Activated CD4-positive, alpha-beta T cell treated with anti-CD3 and anti-CD28 coated beads, Interleukin-2, amount 10 ng/mL, durations not matched to agents 7 days and 5 days (primary cell): Measurements from ENCODE around the gene LRRC4C. TPM values are rescaled to one million over a fixed set of nuclear protein-coding genes. Genes with fewer than 3 reads are reported as not detected.

Source experiments
- CTCF ChIA-PET: fragments of 350-600 bp; sonication (Branson Sonifier 250); formaldehyde crosslinking; loops from one replicate; lab custom pipeline; 2021; ENCODE audit warnings: antibody characterized with exemption; lab: Charles Lee
- POLR2A ChIA-PET: fragments of 350-600 bp; sonication (Branson Sonifier 250); formaldehyde crosslinking; loops from one replicate; lab custom pipeline; 2021; ENCODE audit warnings: antibody characterized with exemption; lab: Charles Lee
- DNase-seq: peaks from one replicate; pipeline ENCODE4 v3.0.0-alpha.2; 2020
- H3K27ac Mint-ChIP-seq: one replicate; pipeline ENCODE4 v1.8.0; 2021; ENCODE audit warnings: mild to moderate bottlenecking, moderate library complexity, mixed read lengths
- H3K27me3 Mint-ChIP-seq: one replicate; pipeline ENCODE4 v1.8.0; 2021; ENCODE audit warnings: mixed read lengths
- H3K36me3 Mint-ChIP-seq: one replicate; pipeline ENCODE4 v1.8.0; 2021; ENCODE audit warnings: low read depth, mixed read lengths
- H3K4me1 Mint-ChIP-seq: one replicate; pipeline ENCODE4 v1.8.0; 2021; ENCODE audit warnings: mixed read lengths
- H3K4me3 Mint-ChIP-seq: one replicate; pipeline ENCODE4 v1.8.0; 2021; ENCODE audit warnings: mild to moderate bottlenecking, moderate library complexity, mixed read lengths
- H3K9me3 Mint-ChIP-seq: one replicate; pipeline ENCODE4 v1.8.0; 2021; ENCODE audit warnings: mixed read lengths
- total RNA-seq, 2 experiments: library from RNA; stranded (reverse); gene quantifications; one replicate each; pipeline ENCODE4 v1.2.3, GENCODE V29; 2021

Gene LRRC4C
- total RNA-seq, 2 experiments from 2014 or later = not detected

DNA sequence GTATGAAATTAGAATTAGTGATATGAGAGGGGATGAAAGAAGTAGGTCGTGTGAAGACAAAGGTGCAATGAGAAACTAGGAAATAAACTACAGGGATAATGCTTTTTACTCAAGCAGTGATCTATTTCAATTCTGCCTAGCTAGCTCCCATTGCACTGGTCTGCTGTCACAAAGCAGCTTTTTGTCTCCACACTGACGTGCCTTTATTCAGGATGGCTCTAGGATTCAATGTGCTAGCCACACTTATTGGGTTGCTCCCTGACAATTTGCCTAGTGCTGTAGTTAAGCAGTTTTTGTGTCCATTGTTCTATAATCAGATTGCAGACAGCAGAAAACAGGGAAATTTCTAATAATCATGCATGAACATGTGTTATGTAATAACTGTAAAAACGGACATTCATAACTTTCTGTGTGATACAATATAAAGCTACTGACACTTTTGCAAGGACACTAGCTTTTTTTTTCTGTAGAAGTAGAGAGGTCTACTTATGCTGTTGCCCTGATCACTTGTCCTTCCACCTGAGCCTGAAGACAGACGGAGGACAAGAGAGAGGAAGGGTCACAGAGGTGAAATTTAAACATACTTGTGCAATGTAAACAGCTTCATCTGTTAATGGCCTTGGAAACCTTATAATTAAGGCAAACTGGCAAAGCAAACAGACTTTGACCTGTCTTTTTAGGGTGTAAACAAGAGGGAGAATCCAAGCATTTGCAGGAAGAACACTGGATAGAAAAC lies 269.6 kb downstream of the LRRC4C start:
- Mint-ChIP-seq H3K36me3 (no peaks in the 10 kb centered on the region), H3K27ac (no peak overlapping the region), H3K9me3 (peaks cover 12% of the 10 kb centered on the region), H3K4me1 (no peaks in the 10 kb centered on the region), H3K27me3 (no peaks in the 10 kb centered on the region), H3K4me3 (no peak overlapping the region)
- ChIA-PET POLR2A (interaction anchor here (0.6 kb wide), 1 partner anchor 73 kb away, joined by 3 read pairs; no protein-coding TSS in a partner anchor), CTCF (no interaction called here)
- DNase-seq = no peak

DNA sequence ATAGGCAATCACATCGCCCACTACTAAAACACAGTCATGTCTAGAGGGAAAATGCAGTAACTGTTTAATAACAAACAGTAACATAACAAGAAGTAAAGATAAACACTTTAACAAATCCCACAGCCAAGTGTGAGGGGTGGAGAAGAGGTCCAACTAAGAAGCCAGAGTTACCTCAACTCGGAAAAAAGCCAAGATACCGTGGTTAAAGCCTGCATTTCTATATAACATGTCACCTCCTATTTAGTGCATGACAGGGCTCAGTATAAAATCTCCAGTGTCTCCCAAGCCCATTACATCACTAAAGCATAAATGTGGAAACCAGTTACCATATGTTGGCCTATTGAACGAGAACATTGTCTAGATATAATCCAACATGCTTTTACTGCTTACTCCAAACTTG lies 281.7 kb downstream of the LRRC4C start:
- Mint-ChIP-seq H3K4me3 (no peak overlapping the region), H3K4me1 (no peaks in the 10 kb centered on the region), H3K36me3 (no peaks in the 10 kb centered on the region), H3K27me3 (no peaks in the 10 kb centered on the region), H3K27ac (no peak overlapping the region), H3K9me3 (peaks cover 18% of the 10 kb centered on the region)
- ChIA-PET POLR2A (no interaction called here), CTCF (no interaction called here)
- no peak for DNase-seq

DNA sequence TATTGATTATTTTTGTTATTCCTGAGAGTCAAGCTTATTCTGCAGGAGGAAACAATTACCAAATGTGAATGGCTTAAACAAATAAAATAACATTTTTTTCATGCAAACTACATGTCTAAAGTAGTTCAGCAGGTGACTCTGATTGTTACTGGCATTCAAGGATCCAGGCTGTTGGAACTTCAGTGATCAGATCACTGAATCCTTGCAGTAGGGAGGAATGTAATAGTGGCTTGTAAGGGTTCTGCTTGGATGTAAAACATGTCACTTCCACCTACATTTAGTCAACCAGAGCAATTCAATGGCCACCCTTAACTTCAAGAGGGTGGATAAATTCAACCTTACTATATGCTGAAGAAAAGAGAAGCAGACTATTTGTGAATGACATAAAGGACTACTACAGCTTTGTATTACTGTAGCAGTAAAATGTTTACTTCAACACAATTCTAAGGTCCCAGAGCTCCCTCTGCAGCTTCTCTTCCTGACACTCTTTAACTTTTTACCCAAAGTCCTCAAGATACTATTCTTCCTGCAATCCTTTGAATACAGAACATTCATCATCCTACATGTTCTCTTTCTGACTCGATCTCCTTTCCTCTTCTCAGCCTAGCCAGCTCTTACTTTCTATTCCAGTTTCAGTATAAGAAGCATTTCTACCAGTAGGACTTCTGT lies 284.0 kb downstream of the LRRC4C start:
- H3K4me1 Mint-ChIP-seq = no peaks in the 10 kb centered on the region
- POLR2A ChIA-PET = no interaction called here
- H3K27ac Mint-ChIP-seq = no peak overlapping the region
- H3K36me3 Mint-ChIP-seq = no peaks in the 10 kb centered on the region
- CTCF ChIA-PET = no interaction called here
- no peak for DNase-seq
- peaks cover 19% of the 10 kb centered on the region for H3K9me3 Mint-ChIP-seq
- H3K27me3 Mint-ChIP-seq = no peaks in the 10 kb centered on the region
- no peak overlapping the region for H3K4me3 Mint-ChIP-seq

DNA sequence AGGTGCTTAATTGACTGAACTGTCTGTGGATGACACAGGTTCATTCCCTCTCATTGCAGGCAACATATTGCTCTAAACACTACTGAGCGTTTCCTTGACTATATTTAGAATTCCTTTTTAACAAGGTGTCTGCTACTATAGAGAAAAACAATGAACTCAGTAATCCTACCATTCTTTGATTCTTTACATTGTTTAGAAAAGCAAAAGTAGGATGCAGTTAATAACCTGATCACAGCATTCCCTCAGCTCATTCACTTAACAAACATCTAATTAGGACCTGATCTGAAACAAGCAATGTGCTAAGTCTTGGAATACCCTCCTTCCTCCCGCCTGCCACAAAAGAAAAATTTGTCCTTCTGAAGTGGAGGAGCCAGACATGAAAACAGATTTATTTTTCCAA lies 313.1 kb downstream of the LRRC4C start:
- Mint-ChIP-seq H3K27ac (no peak overlapping the region), H3K27me3 (no peaks in the 10 kb centered on the region), H3K4me1 (no peaks in the 10 kb centered on the region), H3K9me3 (peaks cover 20% of the 10 kb centered on the region), H3K4me3 (no peak overlapping the region), H3K36me3 (no peaks in the 10 kb centered on the region)
- ChIA-PET CTCF (no interaction called here), POLR2A (no interaction called here)
- DNase-seq = no peak

DNA sequence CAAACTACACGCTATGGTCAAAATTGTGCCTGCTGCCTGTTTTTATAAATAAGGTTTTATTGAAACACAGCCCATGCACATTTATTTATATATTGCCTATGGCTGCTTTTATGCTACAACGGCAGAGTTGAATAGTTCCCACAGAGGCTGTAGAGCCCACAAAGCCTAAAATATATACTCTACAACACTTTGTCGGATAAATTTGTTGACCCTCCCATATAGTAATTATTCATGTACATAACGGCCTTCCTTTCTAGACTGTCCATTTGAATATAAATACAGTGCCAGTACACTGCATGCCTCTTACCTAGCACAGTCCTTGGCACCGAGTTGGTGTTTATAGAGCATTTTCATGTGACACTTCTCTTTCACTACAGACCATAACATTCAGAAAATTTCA lies 314.0 kb downstream of the LRRC4C start:
- Mint-ChIP-seq H3K4me3 (no peak overlapping the region), H3K4me1 (no peaks in the 10 kb centered on the region), H3K9me3 (peaks cover 20% of the 10 kb centered on the region), H3K27me3 (no peaks in the 10 kb centered on the region), H3K27ac (no peak overlapping the region), H3K36me3 (no peaks in the 10 kb centered on the region)
- no peak for DNase-seq
- ChIA-PET POLR2A (no interaction called here), CTCF (no interaction called here)

DNA sequence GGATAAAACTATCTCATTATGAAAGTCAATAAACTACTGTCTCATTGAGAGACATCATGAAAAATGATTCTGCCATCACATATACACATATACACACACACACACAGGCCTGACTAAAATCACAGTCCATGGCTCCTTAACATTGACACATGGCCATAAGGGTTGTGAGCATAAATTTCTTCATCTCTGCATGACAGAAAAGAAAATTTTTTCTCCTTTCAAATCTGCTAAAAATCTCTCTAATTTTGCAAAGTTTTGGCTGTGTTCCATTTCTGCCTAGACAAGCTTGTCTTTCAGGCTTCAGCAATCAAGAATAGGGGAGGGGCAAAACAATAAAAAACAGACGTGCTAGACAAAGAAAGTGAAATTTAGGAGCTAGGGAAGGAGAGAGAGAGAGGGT lies 324.5 kb downstream of the LRRC4C start:
- H3K27me3 Mint-ChIP-seq = no peaks in the 10 kb centered on the region
- no peak for DNase-seq
- ChIA-PET CTCF (no interaction called here), POLR2A (no interaction called here)
- H3K4me1 Mint-ChIP-seq = no peaks in the 10 kb centered on the region
- H3K9me3 Mint-ChIP-seq = peaks cover 6% of the 10 kb centered on the region
- no peaks in the 10 kb centered on the region for H3K36me3 Mint-ChIP-seq
- H3K4me3 Mint-ChIP-seq = no peak overlapping the region
- H3K27ac Mint-ChIP-seq = no peak overlapping the region

DNA sequence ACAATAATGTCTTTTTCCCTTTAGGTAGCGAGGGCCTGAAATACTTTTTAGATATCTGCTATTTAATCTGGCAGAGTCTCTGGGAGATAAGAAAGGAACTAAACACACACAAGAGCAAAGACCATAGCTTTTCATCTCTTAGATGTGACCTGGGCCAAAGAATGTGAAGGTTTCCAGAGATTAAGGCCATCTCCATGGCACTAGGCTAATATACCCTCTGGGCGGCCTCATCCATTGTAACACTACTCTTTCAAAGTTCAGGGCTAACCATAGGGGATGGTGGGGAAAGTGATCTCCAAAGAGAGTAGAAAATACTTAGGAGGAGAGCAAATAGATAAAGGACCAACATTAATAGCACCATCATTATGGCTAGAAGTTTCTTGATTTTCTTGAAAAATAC lies 326.4 kb downstream of the LRRC4C start:
- Mint-ChIP-seq H3K4me1 (no peaks in the 10 kb centered on the region), H3K27me3 (no peaks in the 10 kb centered on the region), H3K4me3 (no peak overlapping the region), H3K36me3 (no peaks in the 10 kb centered on the region), H3K27ac (no peak overlapping the region), H3K9me3 (peaks cover 6% of the 10 kb centered on the region)
- POLR2A ChIA-PET = no interaction called here
- DNase-seq = no peak
- CTCF ChIA-PET = no interaction called here

DNA sequence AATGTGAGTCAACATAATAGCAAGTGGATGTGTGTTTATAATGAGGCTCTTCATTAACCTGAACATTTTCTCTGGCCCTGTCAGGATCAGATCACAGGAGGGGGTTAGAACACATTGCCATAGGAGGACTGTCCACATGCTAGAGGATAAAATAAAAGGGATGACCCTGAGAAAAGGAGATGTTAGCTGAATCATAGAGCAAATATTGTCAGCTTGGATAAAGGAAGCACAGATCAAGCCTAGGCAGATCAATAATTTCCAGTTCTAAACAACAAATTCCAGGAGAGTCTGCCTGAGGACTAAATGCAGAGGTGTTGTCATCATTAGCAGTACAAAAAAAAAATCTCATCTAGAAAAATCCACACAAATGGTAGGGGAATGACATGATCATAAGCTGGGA lies 337.9 kb downstream of the LRRC4C start:
- ChIA-PET POLR2A (no interaction called here), CTCF (interaction anchor here (1.0 kb wide), 1 partner anchor 27 kb away, joined by 3 read pairs; no protein-coding TSS in a partner anchor)
- Mint-ChIP-seq H3K27ac (peak overlapping the region; percentile 28), H3K36me3 (no peaks in the 10 kb centered on the region), H3K27me3 (no peaks in the 10 kb centered on the region), H3K9me3 (peaks cover 11% of the 10 kb centered on the region), H3K4me1 (no peaks in the 10 kb centered on the region), H3K4me3 (no peak overlapping the region)
- no peak for DNase-seq

DNA sequence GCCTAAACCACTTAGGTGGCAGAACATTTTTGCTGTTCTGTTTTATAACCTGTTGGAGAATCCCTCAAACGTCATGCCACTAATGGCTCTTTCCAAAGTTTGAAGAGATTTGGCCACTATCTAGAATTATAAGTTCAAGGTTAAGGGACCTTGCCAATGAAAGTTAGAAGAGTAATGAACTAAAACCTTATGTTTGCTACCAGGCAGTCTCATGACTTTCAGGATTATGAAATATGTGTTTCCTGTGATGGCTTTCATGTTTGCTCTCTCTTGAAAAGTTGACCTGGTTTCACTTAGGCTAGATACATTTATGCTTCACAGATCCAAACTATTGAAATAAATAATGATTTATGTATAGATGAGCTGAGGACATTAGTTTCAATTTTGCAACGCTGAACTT lies 340.0 kb downstream of the LRRC4C start:
- ChIA-PET CTCF (no interaction called here), POLR2A (no interaction called here)
- Mint-ChIP-seq H3K27ac (no peak overlapping the region), H3K4me3 (no peak overlapping the region), H3K27me3 (no peaks in the 10 kb centered on the region), H3K36me3 (no peaks in the 10 kb centered on the region), H3K9me3 (peaks cover 11% of the 10 kb centered on the region), H3K4me1 (no peaks in the 10 kb centered on the region)
- DNase-seq = no peak

DNA sequence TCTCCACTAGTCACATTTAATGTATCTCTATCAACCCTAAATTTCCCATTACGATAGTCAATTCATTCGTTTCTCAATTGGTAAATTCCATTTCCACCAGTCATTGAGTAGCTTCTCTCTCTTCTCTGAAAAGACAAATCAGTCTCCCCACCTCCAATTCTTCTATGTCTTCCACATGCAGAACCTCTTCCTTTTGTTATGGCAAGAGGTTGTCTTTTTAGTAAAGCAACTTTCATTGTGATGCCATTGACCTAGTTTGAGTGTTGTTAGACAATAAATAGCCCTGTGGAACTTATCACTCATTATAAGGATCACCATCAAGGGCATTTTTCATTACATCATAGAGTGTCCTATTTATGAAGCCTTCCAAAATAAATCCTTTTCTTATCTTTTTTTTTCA lies 340.9 kb downstream of the LRRC4C start:
- no peak for DNase-seq
- no peaks in the 10 kb centered on the region for H3K27me3 Mint-ChIP-seq
- no peak overlapping the region for H3K4me3 Mint-ChIP-seq
- POLR2A ChIA-PET = no interaction called here
- CTCF ChIA-PET = no interaction called here
- no peaks in the 10 kb centered on the region for H3K36me3 Mint-ChIP-seq
- peaks cover 8% of the 10 kb centered on the region for H3K9me3 Mint-ChIP-seq
- no peaks in the 10 kb centered on the region for H3K4me1 Mint-ChIP-seq
- no peak overlapping the region for H3K27ac Mint-ChIP-seq

DNA sequence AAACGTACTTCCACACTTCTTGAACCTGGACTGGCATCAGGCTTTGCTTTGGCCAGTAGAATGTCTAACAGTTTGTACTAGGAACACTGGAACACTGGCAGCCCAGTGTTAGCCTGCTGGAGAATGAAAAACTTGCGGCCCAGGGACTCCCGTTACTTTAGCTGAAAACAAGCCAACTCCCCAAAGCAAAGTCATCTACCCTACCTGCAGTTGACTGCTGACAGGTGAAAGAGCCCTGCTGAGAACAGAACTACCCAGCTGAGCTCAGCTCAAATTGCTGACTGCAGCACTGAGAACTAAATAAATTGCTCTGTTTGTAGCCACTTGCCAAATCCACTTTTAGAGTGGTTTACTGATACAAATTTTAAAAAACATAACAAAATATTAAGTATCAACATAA lies 342.5 kb downstream of the LRRC4C start:
- no peak for DNase-seq
- no peaks in the 10 kb centered on the region for H3K4me1 Mint-ChIP-seq
- no peak overlapping the region for H3K27ac Mint-ChIP-seq
- no peak overlapping the region for H3K4me3 Mint-ChIP-seq
- ChIA-PET CTCF (interaction anchor here (1.6 kb wide), 1 partner anchor 11 kb away, joined by 4 read pairs; no protein-coding TSS in a partner anchor), POLR2A (no interaction called here)
- peaks cover 5% of the 10 kb centered on the region for H3K9me3 Mint-ChIP-seq
- H3K27me3 Mint-ChIP-seq = no peaks in the 10 kb centered on the region
- no peaks in the 10 kb centered on the region for H3K36me3 Mint-ChIP-seq

DNA sequence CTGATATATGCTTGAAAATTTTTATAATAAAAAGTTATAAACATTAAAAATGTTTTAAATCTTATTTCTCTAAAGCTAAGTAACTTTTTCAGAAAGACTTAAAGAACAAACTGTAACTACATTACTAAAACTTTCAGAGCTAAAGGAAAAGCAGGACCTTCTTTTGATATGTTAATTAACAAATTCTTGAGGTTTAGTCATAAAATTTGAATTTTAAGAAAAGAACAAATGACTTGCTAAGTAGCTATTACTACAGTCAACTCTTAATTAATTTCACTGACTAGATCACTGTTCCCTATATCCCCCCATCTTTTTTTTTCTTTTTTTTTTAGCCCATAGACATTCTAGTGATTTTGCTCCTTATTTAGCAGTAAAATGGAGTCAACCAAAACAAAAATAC lies 344.4 kb downstream of the LRRC4C start:
- Mint-ChIP-seq H3K27me3 (no peaks in the 10 kb centered on the region), H3K4me1 (no peaks in the 10 kb centered on the region), H3K27ac (no peak overlapping the region), H3K36me3 (no peaks in the 10 kb centered on the region), H3K9me3 (no peaks in the 10 kb centered on the region), H3K4me3 (no peak overlapping the region)
- ChIA-PET POLR2A (no interaction called here), CTCF (interaction anchor here (0.6 kb wide), 1 partner anchor 28 kb away, joined by 4 read pairs; no protein-coding TSS in a partner anchor)
- DNase-seq = no peak

DNA sequence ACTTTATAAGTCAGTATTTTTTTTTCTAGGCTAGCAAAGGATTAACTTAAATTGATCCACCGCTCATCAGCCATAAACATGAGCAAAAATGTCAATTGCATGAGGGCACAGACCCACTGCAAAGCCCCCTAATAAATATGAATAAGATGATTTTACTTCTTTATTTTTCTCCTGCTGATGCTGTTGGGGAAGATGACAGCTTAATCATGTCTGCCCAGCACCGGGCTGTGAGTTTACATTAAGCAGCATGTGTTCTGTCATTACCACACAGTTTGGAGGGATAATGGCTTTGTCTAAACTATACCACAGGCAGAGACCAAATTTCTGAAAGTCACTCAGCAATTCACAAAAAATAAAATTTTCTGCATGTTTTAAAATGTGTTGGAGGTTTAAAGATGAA lies 346.3 kb downstream of the LRRC4C start:
- H3K36me3 Mint-ChIP-seq = no peaks in the 10 kb centered on the region

More for the DNA sequence above, 346.3 kb downstream of the LRRC4C start:
- CTCF ChIA-PET = no interaction called here
- peaks cover 2% of the 10 kb centered on the region for H3K9me3 Mint-ChIP-seq
- DNase-seq = no peak
- H3K27ac Mint-ChIP-seq = no peak overlapping the region
- H3K27me3 Mint-ChIP-seq = no peaks in the 10 kb centered on the region
- no peaks in the 10 kb centered on the region for H3K4me1 Mint-ChIP-seq
- POLR2A ChIA-PET = no interaction called here
- no peak overlapping the region for H3K4me3 Mint-ChIP-seq
